Measurements from ENCODE around the gene BCL6B.
"Not testable (repeated sequence)": the region's sequence is repeated elsewhere in the genome, so short reads cannot be mapped to it uniquely, and the experiment has no call there.

The BCL6B gene

DNA sequence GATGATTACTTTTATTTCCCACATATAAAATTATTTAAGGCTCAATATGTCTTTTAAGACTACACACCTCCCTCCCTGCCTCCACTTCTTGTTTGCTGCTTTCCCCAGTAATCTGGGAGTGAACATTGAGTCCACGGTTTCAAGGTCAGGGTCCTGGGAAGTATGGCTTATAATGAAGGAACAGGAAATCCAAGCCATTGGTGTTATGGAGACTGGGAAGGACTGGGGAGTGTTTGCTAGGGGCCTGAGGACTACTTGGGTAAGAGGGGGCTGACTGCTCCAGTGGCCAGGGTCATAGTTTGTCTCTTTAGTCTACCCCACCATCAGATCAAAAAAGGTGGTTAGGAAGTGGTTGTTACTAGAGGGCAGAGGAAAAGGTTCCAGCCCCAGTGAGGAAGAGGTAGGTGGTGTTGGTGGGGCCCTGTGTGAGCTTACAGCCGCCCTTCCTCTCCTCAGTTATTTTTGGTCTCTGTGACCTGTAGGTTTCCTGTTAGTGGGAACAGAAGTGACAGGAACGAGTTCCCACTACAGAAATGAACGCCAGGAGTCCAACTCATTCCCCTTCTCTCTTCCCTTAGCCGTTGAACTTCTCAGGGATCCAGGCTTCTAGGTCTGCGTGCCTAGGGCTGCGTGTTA is 12.2 kb downstream of the BCL6B start:
- peak; percentile 12 for DNase-seq

DNA sequence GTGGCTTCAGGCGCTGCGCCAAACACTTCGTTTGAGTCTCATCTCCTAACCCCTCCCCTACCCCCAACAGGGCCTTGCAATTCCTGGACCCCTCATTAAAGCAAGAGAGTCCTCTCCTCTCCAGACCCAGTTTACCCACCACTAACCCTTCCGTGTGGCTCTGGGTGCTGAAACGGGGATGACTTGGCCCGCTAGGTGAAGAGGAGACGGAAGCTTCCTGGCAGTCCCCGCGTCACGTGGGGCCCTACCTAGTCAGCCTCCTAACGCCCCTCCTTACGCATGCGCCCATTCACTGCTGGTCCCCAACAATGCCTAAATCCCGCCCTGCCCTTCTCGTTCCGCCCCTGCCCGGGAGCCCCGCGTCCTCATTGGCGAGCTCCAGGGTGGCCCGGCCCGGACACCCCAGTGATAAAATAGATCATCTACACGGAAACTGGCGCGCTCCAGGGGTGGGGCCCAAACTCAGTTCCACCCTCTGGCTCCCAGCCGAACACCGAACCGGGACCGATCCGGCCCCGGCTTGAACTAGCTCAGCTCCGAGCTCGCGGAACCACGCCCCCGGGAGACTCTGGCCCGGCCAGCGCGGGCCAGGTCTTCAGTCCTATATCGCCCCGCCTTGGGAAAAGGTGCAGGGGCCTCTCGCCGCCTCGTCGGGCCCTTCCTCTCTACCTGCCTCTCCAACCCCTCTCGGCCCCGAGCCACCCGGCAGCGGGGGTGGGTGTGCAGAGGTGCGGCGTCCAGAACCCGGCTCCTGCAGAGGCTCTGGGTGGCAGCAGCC is 12.9 kb downstream of the BCL6B start, which contains the start of gene SLC16A13:
TSS of gene SLC16A13 (plus strand) at position 425 of the 778 bp plus-strand sequence. CDS start 368 bp downstream, outside the sequence.
- DNase-seq = peak; percentile 92

DNA sequence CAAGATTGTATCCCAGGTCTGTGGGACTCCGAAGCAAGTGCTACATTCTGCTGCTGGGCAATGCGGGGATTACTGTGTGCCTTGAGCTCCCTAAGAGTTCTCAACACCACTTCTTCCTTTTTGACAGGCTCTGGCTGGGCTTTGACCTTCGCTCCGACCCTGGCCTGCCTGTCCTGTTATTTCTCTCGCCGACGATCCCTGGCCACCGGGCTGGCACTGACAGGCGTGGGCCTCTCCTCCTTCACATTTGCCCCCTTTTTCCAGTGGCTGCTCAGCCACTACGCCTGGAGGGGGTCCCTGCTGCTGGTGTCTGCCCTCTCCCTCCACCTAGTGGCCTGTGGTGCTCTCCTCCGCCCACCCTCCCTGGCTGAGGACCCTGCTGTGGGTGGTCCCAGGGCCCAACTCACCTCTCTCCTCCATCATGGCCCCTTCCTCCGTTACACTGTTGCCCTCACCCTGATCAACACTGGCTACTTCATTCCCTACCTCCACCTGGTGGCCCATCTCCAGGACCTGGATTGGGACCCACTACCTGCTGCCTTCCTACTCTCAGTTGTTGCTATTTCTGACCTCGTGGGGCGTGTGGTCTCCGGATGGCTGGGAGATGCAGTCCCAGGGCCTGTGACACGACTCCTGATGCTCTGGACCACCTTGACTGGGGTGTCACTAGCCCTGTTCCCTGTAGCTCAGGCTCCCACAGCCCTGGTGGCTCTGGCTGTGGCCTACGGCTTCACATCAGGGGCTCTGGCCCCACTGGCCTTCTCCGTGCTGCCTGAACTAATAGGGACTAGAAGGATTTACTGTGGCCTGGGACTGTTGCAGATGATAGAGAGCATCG is 15.4 kb downstream of the BCL6B start:
- DNase-seq = no peak

DNA sequence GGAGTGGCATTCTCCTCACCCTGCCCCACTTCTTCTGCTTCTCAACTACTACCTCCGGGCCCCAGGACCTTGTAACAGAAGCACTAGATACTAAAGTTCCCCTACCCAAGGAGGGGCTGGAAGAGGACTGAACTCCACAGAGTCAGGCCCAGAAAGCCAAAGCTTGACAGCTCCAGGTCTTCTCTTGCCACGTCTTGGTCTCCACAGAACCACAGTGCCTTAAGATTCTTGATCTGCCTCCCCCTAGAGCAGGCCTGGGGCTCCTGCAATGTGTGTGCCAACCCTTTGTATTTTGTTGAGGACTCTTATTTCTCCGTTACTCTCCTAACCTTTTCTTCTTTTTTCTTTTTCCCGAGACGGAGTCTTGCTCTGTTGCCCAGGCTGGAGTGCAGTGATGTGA is 17.0 kb downstream of the BCL6B start:
- no peak for DNase-seq

DNA sequence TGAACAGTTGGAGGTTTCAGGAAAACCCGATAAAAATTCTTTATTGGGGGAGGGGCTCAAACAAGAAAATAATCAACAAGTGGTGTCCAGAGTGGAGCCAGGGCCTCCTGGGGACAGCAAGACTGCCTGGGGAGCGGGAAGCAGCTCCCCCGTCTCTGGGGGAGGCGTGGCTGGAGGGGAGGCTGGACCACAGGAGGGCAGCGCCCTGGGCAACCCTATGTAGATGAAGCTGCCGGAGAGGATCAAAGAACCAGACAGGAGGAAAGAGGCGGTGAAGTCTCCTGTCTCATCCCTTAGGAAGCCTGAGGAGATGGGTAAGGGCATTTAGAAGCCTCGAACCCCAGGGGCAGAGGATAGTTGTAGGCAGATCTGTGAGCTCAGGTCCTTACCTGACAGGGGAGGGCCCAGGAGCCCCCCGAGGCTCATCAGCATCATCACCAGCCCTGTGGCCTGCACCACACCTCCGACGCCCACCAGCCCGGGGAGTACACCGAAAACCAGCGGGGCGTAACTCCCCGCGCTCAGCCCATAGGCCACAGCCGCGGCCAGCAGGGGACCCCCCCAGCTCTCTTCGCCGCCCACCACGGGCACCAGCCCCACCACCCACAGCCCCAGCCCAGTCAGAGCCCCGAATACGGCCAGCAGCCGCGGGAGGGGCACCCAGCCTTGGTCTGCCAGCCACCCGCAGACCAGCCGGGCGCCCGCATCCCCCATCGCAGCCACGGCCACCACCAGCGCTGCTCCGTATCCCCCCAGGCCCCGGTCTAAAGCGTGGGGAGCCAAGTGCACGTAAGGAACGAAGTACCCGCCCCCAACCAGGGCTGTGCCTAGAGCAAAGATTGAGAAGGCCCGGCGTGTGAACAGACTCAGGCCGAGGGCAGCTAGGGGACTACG is 19.0 kb downstream of the BCL6B start:
- DNase-seq = no peak

DNA sequence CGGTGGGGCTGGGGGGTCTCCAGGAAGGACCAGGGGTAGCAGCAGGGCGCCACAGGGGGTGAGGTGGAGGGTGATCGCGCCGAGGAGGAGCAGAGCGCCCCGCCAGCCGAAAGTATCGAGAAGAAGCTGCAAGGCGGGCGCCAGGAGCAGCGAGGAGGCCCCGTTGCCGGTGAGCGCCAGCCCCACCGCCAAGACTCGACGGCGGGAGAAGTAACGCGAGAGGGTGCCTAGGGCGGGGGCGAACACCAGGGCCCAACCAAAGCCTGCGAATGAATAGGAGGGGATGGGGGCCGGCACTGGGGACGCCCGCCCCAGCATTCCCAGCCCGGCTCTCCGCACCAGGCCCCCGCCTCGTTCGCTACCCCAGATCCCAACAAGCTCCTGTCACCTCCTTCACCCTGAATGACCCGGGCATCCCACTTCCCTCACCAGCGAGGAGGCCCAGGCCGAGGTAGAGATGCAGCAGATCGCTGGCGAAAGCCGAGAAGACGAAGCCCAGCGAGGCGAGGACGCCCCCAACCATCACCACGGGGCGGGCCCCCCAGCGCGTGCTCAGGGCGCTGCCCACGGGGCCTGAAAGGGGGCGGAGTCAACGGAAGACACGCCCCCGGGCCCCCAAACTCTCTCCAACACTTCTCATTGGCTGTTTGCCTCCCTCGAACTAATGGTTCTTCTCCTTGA is 19.8 kb downstream of the BCL6B start:
- DNase-seq = no peak

DNA sequence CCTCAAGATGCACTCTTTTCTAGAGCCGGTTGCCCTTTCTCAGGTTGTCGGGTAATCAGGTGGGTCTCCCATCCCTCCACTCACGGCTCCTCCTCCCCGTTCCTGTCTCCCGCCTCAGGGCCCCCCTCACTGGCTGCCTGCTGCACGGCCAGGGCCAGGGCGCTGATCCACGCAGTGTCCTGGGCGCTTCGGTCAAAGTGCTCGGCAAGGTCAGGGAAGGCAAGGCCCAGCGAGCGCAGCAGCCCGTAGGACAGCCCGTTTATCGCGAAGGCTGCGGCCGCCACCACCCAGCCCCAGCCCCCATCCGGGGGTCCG is 20.3 kb downstream of the BCL6B start:
- no peak for DNase-seq

DNA sequence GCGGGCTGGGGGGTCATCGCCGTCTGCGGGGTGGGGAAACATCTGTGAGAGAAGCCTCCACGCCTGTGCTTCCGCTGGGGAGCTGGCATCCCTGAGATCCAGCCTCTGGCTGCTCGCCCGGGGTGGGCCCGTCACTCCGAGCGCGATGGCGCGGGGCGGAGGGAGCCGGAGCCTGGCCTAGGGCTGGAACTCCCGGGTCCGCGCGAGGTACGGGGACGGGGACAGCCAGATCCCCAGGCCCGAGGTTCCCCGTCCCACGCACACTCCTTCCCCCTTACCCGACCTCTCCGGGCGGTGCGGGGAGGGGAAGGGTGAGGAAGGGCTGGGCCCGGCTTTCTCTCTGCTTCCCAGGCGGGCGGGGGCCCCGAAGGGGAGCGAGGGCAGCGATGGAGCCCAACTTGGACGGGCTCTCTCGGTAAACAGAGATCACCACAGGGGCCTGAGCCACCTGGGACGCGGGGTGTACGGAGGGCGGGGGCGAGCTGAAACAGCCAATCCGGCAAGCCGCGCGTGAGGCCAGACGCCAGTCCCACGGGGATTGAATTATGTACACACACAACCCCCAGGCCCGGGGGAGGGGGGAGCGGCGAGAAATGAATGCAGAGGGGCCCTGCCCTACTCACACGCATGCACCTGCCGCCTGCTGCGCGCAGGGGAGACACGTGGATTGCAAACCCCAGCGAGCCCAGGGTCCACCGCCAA is 20.8 kb downstream of the BCL6B start, which contains the start of gene SLC16A11:
TSS of gene SLC16A11 (minus strand) at position 596 of the 702 bp plus-strand sequence. CDS start at position 17, 579 bp downstream.
- no peak for DNase-seq

DNA sequence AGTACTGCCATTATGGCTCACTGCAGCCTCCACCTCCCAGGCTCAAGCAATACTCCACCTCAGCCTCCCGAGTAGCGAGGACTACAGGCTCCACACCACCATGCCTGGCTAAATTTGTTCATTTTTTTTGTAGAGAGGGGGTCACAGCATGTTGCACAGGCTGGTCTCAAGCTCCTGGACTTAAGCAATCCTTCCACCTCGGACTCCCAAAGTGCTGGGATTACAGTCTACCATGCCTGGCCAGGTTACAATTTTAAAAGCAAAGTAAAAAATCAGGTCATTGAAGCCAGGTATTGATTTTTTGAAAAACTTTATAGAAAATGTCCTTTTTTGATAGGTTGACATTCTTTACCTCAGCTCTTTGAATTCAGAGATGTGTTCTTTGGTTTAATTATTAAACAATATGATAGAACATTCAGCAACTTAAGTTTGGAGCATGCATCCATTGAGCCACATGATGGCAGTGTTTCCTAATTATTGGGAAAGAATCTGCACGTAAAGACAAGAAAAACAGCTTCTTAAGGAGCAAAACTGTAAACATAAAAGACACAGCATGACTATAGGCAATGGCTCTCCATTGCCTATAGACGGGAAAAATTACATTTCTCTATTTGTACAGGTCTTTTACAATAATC is 22.8 kb downstream of the BCL6B start:
- DNase-seq = no peak

DNA sequence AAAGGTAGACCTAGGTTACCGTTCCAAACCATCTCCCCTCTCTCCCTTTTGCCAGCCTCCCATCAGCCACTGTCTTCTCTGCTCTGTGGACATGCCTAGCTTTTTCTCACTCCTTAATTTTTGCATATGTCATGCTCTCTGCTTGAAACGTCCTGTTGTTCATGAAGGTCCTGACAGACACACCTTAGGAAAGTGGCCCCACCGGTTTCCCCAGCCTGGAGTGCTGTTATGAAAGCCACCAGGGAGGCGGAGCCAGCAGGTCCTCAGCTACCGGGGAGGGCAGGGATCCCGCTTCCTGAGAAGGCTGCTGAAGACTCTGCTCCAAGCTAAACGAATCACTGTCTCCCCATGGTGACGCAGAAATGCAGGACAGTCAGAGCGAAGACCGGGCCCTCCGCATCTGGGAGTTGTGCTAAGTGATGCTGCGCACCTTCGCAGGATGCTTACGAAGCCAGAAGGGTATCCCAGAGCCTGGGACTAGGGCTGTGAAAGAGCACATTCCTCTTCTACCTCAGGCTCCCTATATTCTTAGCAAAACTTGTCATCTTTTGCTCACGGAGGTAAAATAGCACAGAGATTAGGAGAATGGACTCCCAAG is 23.4 kb downstream of the BCL6B start:
- DNase-seq = no peak

DNA sequence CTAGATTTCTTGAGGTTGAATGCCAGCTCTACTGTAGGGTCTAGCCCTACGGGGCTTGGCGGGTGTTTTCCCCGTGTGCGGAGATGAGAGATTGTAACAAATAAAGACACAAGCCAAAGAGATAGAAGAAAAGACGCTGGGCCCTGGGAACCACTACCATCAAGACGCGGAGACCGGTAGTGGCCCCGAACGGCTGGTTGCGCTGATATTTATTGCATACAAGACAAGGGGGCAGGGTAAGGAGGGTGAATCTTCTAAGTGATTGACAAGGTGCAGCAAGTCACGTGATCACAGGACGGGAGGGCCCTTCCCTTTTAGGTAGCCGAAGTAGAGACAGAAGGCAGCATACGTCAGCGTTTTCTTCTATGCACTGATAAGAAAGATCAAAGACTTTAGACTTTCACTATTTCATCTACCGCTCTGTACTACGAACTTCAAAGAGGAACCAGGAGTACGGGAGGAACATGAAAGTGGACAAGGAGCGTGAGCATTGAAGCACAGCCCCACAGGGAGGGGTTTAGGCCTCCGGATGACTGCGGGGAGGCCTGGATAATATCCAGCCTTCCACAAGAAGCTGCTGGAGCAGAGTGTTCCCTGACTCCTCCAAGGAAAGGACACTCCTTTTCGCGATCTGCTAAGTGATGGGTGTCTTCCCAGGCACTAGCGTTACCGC is 24.0 kb downstream of the BCL6B start:
- not testable (repeated sequence) for DNase-seq

DNA sequence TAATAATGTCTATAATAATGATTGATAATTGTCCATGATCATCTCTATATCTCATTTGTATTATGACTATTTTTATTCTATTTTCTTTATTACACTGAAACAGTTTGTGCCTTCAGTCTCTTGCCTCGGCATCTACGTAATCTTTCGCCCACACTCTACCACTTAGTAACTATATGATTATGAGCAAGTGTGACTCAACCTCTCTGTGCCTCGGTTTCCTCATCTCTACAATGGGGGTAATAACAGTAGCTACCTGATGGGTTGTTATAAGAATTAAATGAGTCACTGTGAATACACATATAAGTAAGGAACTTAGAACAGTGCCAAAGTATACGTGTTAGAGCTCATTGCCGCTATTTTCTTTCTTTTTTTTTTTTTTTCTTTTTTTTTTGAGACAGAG is 24.7 kb downstream of the BCL6B start:
- no peak for DNase-seq

DNA sequence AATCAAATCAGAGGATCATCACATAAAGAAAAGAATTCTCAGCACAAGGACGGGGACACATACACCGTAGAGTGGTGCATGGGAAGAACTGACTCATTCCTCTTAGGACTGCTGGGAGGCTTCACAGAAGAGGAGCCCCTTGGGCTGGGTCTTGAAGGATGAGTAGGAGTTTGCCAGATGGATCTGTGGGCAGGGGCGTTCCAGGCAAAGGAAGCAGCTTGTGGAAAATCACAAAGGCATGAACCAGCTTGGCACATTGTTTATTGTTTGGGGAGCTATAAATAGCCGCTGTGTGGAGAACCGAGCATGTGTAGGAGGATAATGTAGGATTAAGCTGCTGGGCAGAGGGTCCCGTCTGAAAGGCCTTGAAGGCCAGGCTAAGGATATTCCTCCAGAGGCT is 26.1 kb downstream of the BCL6B start:
- no peak for DNase-seq

DNA sequence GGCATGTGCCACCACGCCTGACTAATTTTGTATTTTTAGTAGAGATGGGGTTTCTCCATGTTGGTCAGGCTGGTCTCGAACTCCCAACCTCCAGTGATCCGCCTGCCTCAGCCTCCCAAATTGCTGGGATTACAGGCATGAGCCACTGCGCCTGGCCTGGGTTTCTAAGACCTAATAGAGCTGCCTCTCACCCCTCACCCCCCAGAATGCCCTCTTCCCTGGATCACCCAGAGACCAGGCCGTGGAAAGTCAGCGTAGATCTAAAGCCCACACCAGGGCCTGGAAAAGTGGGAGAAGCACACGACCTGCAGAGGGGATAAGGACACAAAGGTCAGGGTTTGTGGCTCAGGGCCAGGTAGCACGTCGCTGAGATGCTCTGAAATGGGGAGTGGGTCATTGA is 27.7 kb downstream of the BCL6B start:
- not testable (repeated sequence) for DNase-seq

DNA sequence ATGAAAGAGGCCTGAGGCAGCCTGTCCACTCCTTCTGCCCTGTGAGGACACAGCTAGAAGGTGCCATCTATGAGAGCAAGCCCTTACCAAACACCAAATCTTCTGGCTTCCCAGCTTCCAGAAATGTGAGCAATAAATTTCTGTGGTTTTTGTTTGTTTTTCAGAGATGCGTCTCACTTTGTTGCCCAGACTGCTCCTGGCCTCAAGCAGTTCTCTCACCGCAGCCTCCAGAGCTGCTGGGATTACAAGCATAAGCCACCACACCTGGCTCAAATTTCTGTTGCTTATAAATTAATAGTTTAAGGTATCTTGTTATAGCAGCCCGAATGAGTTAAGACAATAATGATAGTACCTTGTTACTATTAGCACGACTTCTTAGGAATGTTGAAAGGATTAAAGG is 33.5 kb downstream of the BCL6B start:
- no peak for DNase-seq

DNA sequence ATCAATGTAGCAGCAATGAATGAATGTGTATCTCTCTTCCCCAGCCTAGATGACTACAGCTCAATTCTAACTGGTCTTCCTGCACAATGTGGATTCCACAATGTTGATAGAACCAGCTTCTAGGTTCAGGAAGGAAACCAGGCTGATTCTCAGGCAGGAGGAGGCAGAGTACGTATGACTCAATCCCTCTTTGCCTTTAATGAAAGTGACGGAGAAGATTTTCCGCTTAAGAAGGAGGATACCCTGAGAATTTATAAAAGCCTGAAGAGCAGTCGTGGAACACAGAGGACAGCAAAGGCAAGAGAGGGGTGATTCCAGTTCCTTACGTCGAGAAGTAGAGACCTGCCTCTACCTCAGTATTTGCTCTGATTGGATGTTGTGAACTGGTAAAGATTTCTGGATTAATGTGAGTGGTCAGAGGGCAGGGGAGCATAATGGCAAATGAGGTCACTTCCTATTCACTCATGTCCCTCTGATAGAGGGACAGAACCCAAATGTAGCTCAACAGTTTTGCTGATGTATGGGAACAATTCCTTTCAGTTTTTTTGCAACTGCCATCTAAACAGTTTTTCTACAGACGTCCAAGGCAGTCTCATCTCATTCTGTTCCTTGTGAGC is 36.1 kb downstream of the BCL6B start:
- no peak for DNase-seq

DNA sequence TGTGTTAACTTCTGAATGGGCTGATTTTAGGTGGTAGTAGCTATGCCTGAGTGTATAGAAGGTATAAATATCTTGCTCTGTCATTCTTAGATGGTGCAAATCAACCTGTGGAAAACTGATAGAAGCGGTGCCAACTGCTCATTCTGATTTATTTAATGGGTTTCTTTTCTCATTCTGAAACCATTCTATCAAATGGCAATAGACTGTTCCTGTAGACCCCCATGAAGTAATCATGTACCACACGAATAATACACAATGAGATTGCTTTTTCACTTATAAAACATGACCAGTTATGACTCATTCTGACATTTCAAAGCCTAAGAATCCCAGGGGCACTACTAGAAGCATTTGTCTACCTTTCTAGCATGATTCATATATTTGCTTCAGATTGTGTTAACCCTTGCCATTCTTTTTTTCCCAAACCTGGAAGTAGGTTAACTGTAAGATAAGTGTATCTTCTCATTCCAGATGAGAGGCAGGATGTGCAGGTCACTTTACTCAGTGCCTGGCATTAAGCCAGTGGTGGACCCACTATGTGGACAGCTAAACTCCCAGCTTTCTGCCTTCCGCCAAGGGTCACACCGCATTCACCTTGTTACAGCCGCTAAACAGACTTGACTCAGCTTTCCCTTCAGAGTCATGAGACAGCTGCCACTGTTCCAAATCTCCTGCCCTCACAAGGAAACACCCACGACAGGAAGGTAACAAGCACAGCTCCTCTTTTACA is 37.5 kb downstream of the BCL6B start:
- DNase-seq = no peak

DNA sequence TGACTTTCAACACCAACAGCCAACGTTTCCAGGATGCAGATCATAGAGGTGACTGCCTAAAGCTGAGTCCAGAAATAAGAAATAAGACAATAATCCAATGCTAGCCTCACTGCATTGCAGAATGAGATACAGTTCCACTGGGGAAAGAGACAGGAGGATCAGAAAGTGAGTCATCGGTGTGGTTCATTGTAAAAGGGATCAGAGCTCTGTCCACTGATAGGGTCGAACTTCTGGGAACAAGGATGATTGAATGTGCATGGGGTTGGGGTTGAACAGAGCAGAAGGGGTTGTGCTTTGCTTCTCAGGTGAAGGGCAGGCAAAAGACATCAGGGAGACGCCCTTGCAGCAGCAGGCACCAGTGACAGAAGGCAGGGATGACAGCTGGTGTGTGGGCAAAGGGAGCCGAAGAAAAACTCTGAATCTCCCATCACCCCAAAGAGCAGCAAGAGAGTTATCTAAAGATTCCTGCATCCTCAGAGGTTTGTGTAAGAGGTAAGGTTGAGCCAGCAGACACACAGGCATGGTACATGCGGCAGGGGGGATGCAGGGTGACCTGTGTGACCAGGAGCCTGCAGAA is 40.8 kb downstream of the BCL6B start:
- no peak for DNase-seq

Data from NK-92 treated with Interleukin-12 subunit alpha and Interleukin-12 subunit beta, amount 100 ng/mL, for 24 hours (cell line).